ENCODE measurements around the gene OR4D2.

DNA sequence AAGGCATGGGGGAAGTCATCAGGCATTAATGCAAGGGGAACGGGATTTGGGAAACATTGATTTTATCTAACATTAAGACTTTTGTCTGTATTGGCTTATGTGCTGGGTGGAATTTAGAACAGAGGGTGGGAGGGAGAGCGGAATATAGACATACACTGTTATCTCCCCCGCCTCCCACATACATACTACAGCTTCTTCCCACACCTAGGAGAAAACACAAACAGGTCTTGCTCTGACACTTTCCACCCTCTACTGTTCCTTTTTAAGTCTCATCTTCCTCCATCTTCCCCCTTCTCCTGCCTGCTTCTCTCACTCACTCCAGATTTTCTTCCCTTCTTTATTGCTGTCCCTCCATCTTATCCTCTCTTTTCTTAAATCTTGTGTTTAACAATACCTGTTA is 18.2 kb upstream of the OR4D2 start:
- TF ChIP-seq CTCF (conservative IDR thresholded peaks at IDR 0.05; ENCODE audit: low read depth, low read length) (no peak), RCOR1 (IDR thresholded peaks at IDR 0.05; ENCODE audit: insufficient replicate concordance, low read length) (no peak), SMC3 (IDR thresholded peaks at IDR 0.05; ENCODE audit: low read depth, low read length) (no peak), ELK1 (IDR thresholded peaks at IDR 0.05; ENCODE audit: borderline replicate concordance, low read depth, low read length) (no peak), POLR2A (IDR thresholded peaks at IDR 0.05; ENCODE audit: low read depth, low read length) (no peak), MAFK (IDR thresholded peaks at IDR 0.05; ENCODE audit: low read depth, low read length) (no peak), BHLHE40 (IDR thresholded peaks at IDR 0.05; ENCODE audit: low read depth, low read length) (no peak), RFX5 (IDR thresholded peaks at IDR 0.05; ENCODE audit: low read depth, low read length) (no peak), FOS (IDR thresholded peaks at IDR 0.05; ENCODE audit: low read depth, low read length) (no peak), RAD21 (IDR thresholded peaks at IDR 0.05; ENCODE audit: low read length) (no peak)
- TF ChIP-seq, protein P1, sequence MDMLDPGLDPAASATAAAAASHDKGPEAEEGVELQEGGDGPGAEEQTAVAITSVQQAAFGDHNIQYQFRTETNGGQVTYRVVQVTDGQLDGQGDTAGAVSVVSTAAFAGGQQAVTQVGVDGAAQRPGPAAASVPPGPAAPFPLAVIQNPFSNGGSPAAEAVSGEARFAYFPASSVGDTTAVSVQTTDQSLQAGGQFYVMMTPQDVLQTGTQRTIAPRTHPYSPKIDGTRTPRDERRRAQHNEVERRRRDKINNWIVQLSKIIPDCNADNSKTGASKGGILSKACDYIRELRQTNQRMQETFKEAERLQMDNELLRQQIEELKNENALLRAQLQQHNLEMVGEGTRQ (IDR thresholded peaks at IDR 0.05; ENCODE audit: low read depth, low read length) = no peak

All from IMR-90 (cell line).